Ramos (cell line): ENCODE measurements around the gene GRP.
"Not testable (repeated sequence)": the region's sequence is repeated elsewhere in the genome, so short reads cannot be mapped to it uniquely, and the experiment has no call there.

Experiments used
- in situ Hi-C: fragments of 300-500 bp; cut with MboI; formaldehyde crosslinking; loops from one replicate; pipeline ENCODE4 v1.14.3; 2022; ENCODE audit warnings: low sequenced_read_pairs; ENCODE audit not compliant: unreplicated experiment

GRP gene

DNA sequence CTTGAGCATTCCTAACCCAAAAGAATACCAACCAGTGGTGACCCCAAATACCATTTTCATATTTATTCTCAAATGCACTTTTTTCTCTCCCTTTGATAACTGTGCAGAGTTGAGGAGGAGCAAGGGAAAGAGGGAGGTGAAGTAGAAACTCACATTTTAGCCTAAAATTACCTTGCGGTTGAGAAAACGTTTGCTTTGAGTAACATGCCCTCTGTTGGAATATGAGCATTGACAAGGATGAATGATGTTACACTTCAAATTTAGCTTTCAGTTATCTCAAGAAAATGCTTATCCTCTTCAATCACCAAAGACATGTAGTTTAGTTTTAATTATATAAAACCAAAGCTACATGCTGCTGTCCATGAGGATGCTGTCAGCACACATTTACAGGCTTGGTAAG is 2.4 kb downstream of the GRP start:
- in situ Hi-C loops, result no loop called here

DNA sequence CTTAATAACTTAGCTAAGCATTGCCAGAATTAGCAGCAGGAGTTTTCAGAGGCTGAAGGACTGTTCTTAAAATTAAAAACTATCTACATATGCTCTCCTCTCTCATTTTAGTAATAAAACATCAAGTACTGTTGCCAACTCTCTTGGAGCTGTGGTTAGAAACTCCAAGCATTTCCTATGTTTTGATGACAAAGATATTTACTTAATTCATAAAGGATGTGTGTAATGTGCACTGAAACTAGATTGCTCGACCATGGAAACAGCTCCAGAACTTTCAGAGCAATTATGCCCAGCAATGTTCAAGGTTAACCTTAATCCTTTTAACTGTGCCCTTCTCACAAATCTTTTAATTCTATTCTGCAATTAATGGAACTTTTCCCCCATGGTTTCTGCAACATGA is 8.4 kb downstream of the GRP start:
- in situ Hi-C loops, result no loop called here

DNA sequence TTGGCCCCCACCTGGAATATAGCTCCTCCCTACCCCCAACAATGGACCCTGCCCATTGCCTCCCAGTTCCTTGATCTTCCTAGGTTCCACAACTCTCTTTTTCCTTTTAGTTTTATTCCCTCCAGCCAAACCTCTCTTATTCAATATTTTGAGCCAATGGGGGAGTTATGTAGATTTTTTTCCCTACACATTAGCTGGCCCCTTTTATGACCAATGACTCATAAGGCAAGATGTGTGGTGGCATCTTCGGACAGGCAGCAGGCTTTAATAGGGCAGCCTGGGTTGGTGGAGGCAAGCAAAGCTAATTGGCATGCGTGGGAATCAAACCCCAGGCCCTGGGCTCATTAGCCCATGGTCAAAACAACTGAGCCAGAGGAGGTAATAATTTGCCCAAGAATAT is 9.2 kb downstream of the GRP start:
- in situ Hi-C loops, result no loop called here

DNA sequence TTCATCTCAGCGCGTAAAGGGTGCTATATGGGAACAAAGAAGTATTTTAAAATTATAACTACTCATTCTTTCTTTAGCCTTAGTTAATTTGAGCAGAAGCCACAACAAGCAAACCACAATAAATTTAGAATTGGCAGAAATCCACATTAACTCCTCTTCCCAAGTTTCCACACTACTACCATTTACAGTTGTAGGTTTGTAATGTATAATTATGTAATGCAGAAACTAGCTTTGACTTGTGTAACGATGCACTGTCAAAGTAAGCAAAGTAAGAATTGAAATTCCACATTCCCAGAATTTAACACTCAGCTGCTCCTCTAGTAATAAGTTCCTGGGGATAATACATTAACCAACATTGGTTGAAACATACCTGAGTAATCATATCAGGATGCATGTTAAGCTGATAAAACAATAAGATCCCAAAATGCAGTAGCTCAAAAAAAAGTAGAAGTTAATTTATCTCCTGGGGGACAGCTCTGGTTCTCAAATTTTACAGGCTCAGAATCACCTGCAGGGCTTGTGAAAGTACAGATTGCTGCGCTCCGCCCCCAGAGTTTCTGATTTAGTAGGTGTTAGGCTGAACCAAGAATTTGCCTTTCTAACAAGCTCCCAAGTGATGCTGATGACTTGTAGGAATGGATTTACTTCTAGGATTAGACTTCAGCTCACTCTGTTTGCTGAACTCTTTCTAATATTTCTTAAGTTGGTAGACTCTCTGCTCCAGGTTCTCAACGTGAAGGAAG is 9.9 kb downstream of the GRP start:
- in situ Hi-C loops, result no loop called here

DNA sequence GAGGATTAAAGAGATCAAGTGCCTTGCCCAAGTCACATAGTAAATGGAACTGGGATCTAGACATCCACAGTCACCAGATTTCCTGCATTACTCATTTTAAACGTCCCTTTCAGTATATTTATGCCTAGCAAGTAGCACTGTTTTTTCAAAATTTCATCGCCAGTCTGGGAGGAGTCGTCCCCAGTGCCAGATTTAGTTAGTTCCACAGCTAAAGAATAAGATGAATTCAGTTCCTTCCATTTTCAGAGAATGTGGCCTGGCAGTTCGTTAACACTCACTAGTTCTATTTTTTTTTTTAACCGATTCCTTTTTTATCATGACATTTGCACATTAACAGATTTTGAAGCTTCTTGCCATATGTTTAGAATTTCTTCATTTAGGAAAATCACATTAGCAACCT is 11.2 kb downstream of the GRP start:
- in situ Hi-C loops, result no loop called here

DNA sequence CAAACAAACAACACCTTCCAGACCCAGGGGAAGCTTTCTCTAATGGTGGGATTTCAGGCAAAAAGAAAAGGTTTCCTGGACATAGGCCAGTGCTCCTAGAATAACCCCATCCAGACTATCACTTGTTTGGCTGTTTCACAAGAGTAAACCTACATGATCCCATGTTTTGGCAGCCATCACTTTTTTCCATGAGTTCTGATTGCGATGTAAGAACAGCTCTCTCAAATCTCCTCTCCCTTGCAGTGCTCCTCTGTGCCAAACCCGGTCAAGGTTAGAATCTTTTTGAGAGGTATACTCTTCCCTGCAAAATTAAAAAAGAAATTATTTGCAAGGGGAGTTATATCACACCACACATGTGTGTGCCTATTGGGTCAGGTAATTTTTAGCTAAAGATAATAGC is 11.9 kb downstream of the GRP start:
- in situ Hi-C loops, result no loop called here

DNA sequence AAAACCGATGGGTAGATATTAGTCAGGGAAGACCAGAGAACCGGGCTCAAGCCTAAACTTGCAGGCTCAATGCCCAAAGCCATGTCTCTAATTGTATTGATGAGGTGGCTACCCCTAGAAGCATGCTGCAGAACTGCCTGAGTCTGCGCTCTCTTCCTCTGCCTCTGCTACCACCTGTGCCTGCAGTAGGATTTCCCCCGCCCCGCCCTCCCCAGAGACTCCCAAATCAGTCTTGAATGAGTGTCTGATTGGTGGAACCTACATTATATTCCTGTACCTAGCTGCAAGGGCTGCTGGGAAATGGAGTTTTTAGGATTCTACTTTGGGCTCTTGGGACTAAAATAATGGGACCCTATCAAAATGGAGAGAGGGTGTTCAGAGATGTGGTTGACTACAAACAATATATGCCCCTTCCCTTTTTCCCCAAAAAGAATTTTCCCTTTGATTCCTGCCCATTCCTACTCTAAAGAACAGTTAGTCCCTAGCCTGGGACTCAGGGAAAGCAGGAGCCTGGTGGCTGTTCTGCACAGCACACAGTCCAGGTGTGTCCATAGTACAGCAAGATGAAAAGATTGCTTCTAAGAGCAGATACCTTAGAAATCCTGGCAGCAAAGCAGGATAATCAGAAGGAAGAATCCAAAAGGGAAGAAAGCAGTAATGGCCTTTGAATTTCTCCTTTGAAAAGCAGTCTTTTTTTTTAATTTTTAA is 12.5 kb downstream of the GRP start:
- in situ Hi-C loops, result no loop called here

DNA sequence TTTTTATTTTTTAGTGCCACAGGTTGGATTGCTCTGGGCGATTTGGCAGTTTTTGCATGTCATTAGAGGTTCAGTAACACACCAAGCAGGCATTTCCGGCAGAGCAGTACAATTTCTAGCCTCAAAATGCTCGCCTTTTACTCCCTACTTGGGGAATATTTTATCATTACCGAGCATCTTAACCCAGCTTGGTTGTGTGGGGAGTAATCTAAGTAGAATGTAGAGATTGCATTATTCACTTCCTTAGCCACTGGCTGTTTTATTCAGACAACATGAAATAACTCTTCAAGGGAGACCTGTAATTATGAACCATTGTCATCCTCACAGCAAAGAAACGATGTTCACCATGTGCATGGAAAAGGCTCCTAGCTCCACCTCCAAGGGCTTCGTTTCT is 13.1 kb downstream of the GRP start:
- in situ Hi-C loops, result no loop called here

DNA sequence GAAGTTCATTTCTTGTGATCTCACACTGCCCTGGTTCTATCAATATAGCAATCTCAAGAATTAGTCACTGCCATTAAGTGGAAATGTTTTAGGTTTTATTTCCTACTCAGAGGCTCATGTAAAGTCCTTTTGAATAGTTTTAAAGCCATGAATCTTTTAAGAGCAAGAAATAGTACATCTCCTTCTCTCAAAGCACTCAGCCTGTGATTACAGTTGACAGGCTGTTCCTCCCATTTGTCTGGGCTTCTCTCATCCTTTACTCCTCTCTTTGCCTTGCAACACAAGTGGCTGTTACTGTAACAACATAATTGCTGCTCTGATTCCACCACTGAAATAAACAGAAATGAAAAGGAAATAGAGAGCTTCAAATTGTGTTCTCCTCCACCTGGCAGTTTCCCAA is 18.4 kb downstream of the GRP start:
- in situ Hi-C loops, result no loop called here

DNA sequence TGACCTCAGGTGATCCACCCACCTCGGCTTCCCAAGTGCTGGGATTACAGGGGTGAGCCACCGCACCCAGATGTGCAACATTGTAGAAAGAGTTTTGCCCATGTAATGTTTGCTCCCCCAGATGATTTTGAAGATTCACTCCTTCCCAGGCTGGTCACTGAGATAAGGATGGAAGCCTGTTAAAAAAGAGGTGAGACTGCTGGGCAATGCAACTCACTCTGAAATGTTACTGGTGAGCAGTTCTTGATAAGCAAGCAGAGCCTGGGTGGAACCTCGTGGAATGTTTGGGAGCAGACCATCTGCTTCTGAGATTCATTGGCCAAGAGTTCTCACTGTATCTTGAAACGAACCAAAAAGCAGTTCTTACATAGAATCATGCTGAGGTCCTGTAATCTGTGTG is 19.7 kb downstream of the GRP start:
- in situ Hi-C loops, result no loop called here

DNA sequence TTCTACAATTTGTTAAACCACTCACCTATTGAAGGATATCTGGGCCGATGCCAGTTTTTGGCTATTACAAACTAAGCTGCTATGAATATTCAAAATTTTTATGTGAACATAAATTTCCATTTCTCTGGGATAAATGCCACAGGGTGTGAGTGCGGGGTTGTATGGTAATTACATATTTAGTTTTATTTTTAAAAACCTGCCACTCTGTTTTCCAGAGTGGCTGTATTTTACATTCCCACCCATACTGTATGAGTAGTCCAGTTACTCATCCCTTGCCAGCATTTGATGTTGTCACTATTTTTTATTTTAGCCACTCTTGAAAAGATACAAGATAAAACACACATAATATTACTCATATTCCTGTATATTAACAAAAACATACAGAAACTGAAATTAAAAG is 22.9 kb downstream of the GRP start:
- in situ Hi-C loops, result no loop called here

DNA sequence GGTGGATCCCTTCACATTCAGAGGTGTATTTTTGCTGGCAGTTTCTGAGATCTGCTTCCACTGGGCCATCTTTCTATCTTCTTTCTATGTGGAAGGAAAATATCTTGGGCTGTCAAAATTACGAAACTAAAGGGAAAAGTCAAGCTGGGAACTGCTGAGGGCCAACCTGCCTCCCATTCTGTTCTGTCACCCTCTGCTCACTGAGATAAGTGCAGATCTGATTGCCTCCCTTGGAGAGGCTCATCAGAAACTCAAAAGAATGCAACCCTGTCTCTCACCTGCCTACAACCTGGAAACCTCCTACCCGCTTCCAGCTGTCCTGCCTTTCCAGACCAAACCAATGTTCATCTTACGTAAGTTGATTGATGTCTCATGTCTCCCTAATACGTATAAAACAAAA is 26.8 kb downstream of the GRP start:
- in situ Hi-C loops, result no loop called here

DNA sequence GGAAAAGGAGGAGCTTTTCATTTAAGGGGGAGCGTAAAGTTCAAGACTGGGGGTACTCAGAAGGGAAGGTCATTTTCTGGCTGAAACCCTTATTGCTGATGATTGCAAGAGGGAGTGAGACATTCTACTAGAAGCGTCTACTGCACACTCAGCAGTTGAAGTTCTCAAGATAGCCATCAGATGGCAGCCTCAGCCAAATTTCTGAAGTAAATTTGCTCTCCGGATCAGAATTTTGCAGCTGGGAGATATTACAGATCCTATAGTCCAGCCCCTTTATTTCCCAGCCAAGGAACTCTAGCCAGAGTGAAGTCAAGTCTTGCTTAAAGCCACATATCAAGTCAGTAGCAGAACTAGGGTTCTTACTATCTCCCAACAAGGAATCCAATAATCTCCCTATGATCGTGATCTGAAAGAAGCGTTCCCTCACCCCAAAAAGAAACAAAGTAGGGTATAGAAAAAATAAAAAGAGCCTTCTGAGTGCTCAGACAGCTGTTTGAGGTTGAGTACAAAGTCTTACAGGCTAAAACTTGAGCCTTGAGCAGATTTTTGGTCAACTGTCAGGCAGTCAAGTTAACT is 29.3 kb downstream of the GRP start:
- in situ Hi-C loops, result no loop called here

DNA sequence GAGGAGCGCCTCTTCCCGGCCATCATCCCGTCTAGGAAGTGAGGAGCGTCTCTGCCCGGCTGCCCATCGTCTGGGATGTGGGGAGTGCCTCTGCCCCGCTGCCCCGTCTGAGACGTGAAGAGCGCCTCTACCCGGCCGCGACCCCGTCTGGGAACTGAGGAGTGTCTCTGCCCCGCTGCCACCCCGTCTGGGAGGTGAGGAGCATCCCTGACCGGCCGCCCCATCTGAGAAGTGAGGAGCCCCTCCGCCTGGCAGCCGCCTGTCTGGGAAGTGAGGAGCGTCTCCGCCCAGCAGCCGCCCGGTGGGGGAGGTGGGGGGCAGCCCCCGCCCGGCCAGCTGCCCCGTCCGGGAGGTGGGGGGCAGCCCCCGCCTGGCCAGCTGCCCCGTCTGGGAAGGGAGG is 35.5 kb downstream of the GRP start:
- in situ Hi-C loops, result not testable (repeated sequence)

DNA sequence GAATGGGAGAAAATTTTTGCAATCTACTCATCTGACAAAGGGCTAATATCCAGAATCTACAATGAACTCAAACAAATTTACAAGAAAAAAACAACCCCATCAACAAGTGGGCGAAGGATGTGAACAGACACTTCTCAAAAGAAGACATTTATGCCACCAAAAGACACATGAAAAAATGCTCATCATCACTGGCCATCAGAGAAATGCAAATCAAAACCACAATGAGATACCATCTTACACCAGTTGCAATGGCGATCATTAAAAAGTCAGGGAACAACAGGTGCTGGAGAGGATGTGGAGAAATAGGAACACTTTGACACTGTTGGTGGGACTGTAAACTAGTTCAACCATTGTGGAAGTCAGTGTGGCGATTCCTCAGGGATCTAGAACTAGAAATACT is 41.9 kb downstream of the GRP start:
- in situ Hi-C loops, result not testable (repeated sequence)

DNA sequence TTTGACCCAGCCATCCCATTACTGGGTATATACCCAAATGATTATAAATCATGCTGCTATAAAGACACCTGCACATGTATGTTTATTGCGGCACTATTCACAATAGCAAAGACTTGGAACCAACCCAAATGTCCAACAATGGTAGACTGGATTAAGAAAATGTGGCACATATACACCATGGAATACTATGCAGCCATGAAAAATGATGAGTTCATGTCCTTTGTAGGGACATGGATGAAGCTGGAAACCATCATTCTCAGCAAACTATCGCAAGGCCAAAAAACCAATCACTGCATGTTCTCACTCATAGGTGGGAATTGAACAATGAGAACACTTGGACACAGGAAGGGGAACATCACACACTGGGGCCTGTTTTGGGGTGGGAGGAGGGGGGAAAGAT is 42.3 kb downstream of the GRP start:
- in situ Hi-C loops, result not testable (repeated sequence)

DNA sequence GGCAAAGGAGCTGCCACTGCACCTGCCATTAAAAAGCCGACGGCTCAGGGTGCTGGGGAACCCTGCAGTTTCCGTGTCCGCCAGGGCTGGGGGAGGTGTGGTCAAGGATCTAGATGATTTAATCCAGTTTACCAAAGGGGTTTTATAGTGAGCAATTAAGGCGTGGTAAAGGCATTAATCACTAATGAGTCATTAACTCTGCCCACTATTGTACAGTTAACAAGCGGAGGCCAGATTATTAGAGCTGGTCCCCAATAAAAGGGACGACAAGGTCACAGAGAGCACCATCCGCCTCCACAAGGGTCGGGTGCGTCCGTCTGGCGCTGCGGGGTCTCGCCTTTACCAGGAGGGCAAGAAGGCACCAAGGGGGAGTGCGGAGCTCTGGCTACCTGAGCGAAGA is 43.7 kb downstream of the GRP start:
- in situ Hi-C loops, result no loop called here

DNA sequence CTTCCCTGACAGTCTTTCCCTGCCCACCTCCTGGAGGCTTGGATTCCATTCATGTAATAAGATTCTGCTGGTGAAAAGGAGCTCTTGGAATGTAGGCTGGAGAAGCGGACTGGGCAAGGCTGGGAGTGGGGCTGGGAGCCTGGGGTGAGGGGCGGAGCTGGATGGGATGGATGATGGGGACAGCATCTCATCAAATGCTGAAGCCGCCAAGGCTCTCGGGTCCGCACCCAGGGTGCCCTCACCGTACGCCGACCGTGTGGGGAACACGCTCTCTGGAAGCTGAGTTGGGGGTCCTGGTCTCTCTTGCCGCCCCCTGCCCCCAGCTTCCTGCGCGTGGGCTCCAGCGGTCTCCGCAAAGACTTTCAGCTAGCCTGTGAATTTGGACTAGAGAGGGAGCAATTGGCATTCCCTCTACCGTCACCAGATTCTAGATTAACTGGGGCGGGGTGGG is 44.2 kb downstream of the GRP start:
- in situ Hi-C loops, result no loop called here

DNA sequence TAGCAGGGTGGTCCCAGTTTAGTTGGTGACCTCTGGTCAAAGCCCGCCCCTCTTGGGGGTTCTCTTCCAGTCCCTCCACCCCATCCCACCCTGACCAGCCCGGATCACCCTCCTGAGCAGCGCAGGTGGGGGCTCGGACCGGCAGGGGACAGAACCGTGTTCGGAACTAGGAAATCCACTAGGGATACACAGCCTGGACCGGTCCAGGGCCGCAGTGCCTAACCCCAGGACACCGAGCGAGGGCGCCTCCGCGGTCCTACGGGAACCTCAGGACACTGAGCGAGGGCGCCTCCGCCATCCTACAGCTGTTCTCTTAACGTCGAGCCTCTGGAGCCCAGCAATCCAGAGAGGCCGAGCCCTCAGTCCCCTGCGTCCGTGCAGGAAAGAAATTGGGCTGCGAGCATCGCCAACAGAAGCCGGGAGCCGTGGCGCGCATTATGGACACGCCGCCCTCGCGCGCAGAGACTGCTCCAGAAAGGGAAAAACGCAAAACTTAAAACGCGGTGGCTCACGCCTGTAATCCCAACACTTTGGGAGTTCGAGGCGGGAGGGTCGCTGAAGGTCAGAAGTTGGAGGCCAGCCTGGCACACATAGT is 44.8 kb downstream of the GRP start:
- in situ Hi-C loops, result no loop called here

DNA sequence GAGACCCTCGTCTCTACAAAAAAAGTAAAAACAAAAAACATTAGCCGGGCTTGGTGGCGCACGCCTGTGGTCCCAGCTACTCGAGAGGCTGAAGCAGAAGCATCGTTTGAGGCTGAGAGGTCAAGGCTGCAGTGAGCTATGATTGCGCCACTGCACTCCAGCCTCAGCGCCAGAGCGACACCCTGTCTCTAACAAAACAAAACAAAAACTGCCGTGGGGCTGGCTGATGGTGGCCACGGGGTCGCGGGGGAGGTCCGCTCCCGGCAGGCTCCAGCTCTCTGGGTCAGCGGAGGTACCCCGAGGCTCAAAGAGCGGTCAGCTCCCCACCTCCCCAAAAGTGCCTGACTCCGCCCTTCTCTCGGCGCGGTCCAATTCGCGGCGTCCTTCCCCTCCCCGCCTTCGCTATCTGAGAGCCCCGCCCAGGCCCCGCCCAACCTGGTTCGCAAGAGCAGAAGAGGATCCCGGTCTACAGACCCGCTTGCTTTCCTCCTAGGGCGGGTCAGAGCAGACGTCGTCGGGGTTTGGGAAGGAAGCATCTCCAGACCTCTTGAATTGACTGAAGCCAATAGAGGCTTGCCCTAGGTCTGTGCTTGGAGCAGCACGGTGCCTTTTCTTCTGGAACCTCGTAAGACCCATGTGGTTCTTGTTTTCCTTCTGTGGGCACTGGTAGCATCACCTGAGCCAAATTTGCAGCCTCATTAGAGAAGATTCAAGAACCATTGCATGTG is 45.5 kb downstream of the GRP start:
- in situ Hi-C loops, result no loop called here

DNA sequence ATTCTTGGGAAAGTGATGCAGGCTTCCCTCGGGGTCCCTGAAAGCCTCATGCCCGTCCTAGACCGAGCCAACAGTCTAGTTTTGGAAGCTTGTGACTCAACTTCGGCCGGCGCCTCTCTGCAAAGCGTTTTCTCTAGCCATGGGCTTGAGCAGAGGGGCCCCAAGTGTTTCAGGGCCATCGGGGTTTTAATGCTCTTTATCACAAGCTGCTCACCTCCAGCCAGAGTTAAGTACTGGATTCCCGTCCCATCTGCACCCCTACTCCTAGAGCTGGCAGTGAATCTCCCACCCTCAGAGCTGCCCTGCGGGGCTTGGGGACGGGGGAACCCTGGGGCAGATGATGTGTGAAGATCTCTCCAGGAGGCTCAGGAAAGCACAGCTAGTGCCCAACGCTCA is 46.0 kb downstream of the GRP start:
- in situ Hi-C loops, result no loop called here
